ENCODE measurements around the gene SUCLG2. TPM values are rescaled to one million over a fixed set of nuclear protein-coding genes. Genes with fewer than 3 reads are reported as not detected.

SUCLG2 gene
- total and polyA plus RNA-seq, 9 of the 15 experiments (the other 6 are each of a cell fraction or from before 2014, with no cell fraction given), result 10.1 to 41.4 (median 29.0) TPM

- TF ChIP-seq, protein P1, sequence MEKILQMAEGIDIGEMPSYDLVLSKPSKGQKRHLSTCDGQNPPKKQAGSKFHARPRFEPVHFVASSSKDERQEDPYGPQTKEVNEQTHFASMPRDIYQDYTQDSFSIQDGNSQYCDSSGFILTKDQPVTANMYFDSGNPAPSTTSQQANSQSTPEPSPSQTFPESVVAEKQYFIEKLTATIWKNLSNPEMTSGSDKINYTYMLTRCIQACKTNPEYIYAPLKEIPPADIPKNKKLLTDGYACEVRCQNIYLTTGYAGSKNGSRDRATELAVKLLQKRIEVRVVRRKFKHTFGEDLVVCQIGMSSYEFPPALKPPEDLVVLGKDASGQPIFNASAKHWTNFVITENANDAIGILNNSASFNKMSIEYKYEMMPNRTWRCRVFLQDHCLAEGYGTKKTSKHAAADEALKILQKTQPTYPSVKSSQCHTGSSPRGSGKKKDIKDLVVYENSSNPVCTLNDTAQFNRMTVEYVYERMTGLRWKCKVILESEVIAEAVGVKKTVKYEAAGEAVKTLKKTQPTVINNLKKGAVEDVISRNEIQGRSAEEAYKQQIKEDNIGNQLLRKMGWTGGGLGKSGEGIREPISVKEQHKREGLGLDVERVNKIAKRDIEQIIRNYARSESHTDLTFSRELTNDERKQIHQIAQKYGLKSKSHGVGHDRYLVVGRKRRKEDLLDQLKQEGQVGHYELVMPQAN (IDR thresholded peaks at IDR 0.05; ENCODE audit: borderline replicate concordance), result peak; percentile 19; the same call in 1 of the 2 replicates
- TF ChIP-seq RAD51 (IDR thresholded peaks at IDR 0.05; ENCODE audit: borderline replicate concordance, low read depth) (peak; percentile 62; the same call in 1 of the 2 replicates), ZNF347 (CRISPR knock-in tag; IDR thresholded peaks at IDR 0.05; ENCODE audit: low read depth) (no peak), TAF15 (IDR thresholded peaks at IDR 0.05; ENCODE audit: low read depth, low read length) (no peak), MYC (IDR thresholded peaks at IDR 0.05; ENCODE audit: low read depth, low read length) (0 out of 2 replicates have a peak, but pooled peaks have one; percentile 53), MYC (CRISPR knock-in tag; IDR thresholded peaks at IDR 0.05; ENCODE audit: borderline replicate concordance, low read depth) (no peak), NCOA2 (IDR thresholded peaks at IDR 0.05; ENCODE audit: partially characterized antibody in 2 of 2) (no peak), NCOR1 (IDR thresholded peaks at IDR 0.05) (no peak), POLR3G (IDR thresholded peaks at IDR 0.05; ENCODE audit: extremely low read depth, insufficient read length, insufficient replicate concordance) (no peak), PURB (CRISPR knock-in tag; IDR thresholded peaks at IDR 0.05; ENCODE audit: low read depth) (no peak), TAF9B (IDR thresholded peaks at IDR 0.05; ENCODE audit: partially characterized antibody) (no peak)
- TF ChIP-seq, protein P2, sequence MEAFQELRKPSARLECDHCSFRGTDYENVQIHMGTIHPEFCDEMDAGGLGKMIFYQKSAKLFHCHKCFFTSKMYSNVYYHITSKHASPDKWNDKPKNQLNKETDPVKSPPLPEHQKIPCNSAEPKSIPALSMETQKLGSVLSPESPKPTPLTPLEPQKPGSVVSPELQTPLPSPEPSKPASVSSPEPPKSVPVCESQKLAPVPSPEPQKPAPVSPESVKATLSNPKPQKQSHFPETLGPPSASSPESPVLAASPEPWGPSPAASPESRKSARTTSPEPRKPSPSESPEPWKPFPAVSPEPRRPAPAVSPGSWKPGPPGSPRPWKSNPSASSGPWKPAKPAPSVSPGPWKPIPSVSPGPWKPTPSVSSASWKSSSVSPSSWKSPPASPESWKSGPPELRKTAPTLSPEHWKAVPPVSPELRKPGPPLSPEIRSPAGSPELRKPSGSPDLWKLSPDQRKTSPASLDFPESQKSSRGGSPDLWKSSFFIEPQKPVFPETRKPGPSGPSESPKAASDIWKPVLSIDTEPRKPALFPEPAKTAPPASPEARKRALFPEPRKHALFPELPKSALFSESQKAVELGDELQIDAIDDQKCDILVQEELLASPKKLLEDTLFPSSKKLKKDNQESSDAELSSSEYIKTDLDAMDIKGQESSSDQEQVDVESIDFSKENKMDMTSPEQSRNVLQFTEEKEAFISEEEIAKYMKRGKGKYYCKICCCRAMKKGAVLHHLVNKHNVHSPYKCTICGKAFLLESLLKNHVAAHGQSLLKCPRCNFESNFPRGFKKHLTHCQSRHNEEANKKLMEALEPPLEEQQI (IDR thresholded peaks at IDR 0.05), result no peak
These were observed 850 bp downstream of the SUCLG2 start (continued) for GRCh38 chr3:67653425-67654098.

Data from K562 (cell line).